GM21825 (cell line): Measurements from ENCODE around the gene CCHCR1.
"Not testable (repeated sequence)": the region's sequence is repeated elsewhere in the genome, so short reads cannot be mapped to it uniquely, and the experiment has no call there.

Source experiments
- ATAC-seq: cut with Tn5 transposase; IDR thresholded peaks from one replicate; pipeline ENCODE4 v1.9.1; 2021; ENCODE audit warnings: mild to moderate bottlenecking, moderate library complexity; ENCODE audit not compliant: unreplicated experiment

The CCHCR1 gene

GRCh38 chr6:31183287-31183686 is 25.7 kb upstream of the CCHCR1 start:
- ATAC-seq: not testable (repeated sequence)

- no peak for ATAC-seq
Observed at GRCh38 chr6:31180500-31180899, 22.9 kb upstream of the CCHCR1 start.

- ATAC-seq: no peak
Observed at GRCh38 chr6:31179896-31180295, 22.3 kb upstream of the CCHCR1 start.

GRCh38 chr6:31179042-31179386 is 21.4 kb upstream of the CCHCR1 start:
- no peak for ATAC-seq

GRCh38 chr6:31178143-31179041 is 20.8 kb upstream of the CCHCR1 start:
- ATAC-seq: no peak

- no peak for ATAC-seq
Observed at GRCh38 chr6:31175971-31176370, 18.4 kb upstream of the CCHCR1 start.

- no peak for ATAC-seq
Observed at GRCh38 chr6:31174378-31174777, 16.8 kb upstream of the CCHCR1 start.

- ATAC-seq: no peak
Observed at GRCh38 chr6:31173406-31173805, 15.8 kb upstream of the CCHCR1 start.

GRCh38 chr6:31172973-31173384 is 15.4 kb upstream of the CCHCR1 start:
- no peak for ATAC-seq

GRCh38 chr6:31171931-31172905 is 14.6 kb upstream of the CCHCR1 start:
- no peak for ATAC-seq

- no peak for ATAC-seq
Observed at GRCh38 chr6:31170987-31171671, 13.5 kb upstream of the CCHCR1 start.

- ATAC-seq: no peak
Observed at GRCh38 chr6:31170600-31170881, 12.9 kb upstream of the CCHCR1 start, which contains the start of gene POU5F1. POU5F1 (minus strand) TSS chr6:31170682; CDS start chr6:31170620, 62 bp downstream.

- ATAC-seq: not testable (repeated sequence)
Observed at GRCh38 chr6:31169858-31170599, 12.4 kb upstream of the CCHCR1 start.

- ATAC-seq: no peak
Observed at GRCh38 chr6:31169123-31169857, 11.7 kb upstream of the CCHCR1 start.

- no peak for ATAC-seq
Observed at GRCh38 chr6:31168606-31169005, 11.0 kb upstream of the CCHCR1 start.

- ATAC-seq: no peak
Observed at GRCh38 chr6:31165986-31166385, 8.4 kb upstream of the CCHCR1 start.

- ATAC-seq: not testable (repeated sequence)
Observed at GRCh38 chr6:31165064-31165832, 7.6 kb upstream of the CCHCR1 start.

- ATAC-seq: not testable (repeated sequence)
Observed at GRCh38 chr6:31164475-31165063, 7.0 kb upstream of the CCHCR1 start.

GRCh38 chr6:31163922-31164321 is 6.3 kb upstream of the CCHCR1 start:
- no peak for ATAC-seq
